Glomerular endothelial cell (primary cell): ENCODE data around the gene HAL. TPM values are rescaled to one million over a fixed set of nuclear protein-coding genes. Genes with fewer than 3 reads are reported as not detected.
"Not testable (repeated sequence)": the region's sequence is repeated elsewhere in the genome, so short reads cannot be mapped to it uniquely, and the experiment has no call there.

Experiments
- DNase-seq: peaks from one replicate; pipeline ENCODE4 v3.0.0-alpha.2; 2011; ENCODE audit warnings: low read depth, low spot score; ENCODE audit errors: extremely low read depth
- total RNA-seq: library from RNA; depleted of rRNA; stranded (reverse); fragments of >200 nt; gene quantifications from 2 replicates; pipeline ENCODE4 v1.2.3, GENCODE V29; 2015

Gene HAL
- total RNA-seq, 1 donor from 2014 or later: 0.06 TPM

DNA sequence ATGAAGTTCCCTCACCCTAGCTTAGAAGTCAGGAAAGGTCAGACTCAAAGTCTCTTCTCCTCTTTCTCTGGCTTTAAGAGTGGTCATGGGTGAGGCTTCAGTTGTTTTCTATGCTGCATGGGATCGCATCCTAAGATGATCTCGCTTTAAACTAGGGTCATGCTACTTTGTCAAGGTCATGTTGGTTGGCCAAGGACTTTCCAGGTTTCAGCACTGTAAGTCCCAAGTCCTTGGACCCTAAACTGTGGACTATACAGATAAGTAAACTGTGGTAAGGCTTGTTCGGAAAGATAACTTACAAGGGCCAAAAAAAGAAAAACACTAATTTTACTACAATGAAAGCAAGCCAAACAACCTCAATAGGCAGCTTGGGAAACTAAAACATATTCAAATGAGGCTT, 17.4 kb downstream of the HAL start:
- DNase-seq: no peak

DNA sequence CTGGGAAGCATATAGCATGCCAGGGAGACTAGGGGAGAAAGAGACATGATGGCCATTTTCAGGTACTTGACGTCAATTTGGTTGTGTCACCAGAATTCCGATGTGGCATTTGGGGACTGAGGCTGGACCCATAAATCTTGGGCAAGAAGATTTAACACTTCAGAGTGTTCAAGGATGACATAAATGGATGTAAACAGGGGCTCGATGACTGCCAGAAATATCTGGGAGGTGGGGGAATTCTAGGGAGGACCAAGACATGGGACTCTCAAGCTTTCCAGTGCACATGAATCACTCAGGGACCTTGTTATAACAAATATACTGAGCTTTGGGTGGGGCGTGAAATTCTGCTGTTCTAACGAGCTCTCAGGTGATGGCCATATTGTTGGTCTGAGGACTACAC, 17.8 kb downstream of the HAL start:
- no peak for DNase-seq

DNA sequence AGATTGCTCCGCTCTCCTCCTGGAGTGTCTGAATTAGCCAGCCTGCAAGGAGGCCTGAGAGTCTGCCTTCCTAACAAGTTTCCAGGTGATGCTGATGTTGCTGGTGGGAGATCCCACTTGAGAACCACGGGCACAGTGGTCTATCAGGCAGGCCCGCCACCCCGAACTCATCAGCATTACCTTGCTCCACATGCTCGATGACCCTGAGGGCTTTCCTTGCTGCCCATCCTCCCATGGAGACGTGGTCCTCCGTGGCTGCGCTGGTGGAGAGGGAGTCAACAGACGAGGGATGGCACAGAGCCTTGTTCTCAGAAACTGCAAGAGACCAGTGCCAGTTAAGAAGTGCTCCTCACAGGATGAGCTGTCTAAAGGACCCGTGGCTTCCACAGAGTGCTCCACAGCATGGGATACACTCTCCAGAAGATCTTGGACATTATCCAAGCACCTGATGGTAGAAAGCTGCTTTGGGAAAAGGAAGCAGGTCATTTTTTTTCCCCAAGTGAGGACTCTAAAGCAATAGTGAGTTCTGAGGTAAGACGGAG, 18.3 kb downstream of the HAL start:
- DNase-seq: no peak

- DNase-seq: no peak
These were observed 19.7 kb downstream of the HAL start for GRCh38 chr12:95976416-95976832.

GRCh38 chr12:95975491-95975890, 20.7 kb downstream of the HAL start:
- DNase-seq: no peak

DNA sequence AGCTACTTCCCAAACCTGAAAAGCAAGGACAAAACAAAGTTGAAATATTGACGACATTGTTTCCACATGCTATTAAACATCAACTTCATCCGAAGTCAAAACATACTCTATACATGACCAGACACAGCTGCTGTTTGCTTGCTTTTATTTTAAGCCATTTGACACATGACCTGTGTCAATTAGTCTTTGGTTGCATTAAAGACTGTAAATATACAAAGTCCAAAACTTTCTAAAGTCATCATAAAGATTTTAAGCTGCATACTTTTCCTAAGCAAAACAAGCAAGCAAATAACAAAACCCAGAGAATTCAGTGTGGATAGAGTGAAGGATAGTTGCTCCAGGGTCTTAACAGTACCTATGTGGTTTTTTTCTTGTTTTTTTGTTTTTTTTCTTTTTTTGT, 21.8 kb downstream of the HAL start:
- DNase-seq: no peak

GRCh38 chr12:95972832-95973456, 23.2 kb downstream of the HAL start:
- no peak for DNase-seq

GRCh38 chr12:95970905-95971304, 25.2 kb downstream of the HAL start:
- DNase-seq: no peak

DNA sequence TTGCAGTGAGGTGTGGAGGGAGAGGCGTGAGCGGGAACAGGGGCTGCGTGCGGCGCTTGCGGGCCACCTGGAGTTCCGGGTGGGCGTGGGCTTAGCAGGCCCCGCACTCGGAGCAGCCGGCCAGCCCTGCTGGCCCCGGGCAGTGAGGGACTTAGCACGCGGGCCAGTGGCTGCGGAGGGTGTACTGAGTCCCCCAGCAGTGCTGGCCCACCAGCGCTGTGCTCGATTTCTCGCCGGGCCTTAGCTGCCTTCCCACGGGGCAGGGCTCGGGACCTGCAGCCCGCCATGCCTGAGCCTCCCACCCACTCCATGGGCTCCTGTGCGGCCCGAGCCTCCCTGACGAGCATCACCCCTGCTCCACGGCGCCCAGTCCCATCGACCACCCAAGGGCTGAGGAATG, 27.0 kb downstream of the HAL start:
- not testable (repeated sequence) for DNase-seq

- no peak for DNase-seq
These were observed 28.8 kb downstream of the HAL start for GRCh38 chr12:95967301-95967700.

DNA sequence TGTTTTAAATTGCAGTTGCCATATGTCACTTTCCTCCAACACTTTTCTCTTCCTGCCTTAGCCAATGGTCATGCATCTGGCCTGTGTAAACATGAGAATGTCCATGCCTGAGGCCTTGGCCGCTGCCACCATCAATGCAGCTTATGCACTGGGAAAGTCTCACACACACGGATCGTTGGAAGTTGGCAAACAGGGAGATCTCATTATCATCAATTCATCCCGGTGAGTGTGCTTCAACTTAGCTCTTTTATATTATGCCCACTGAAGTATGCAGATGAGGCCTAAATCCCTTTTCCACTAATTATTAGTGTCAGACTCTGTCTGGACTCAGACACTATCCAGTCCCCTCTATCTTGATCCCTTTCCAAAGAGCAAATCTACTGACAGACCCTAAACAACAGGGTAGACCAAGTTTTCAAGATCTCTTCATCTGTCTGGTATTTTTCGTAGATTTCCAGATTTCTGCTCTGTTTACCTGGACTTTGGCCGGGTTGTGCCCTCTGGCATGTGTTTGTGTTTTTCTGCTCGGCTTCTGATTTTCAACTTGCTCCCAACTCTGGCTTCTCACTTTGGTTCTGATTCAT, 29.8 kb downstream of the HAL start:
- DNase-seq: no peak

- no peak for DNase-seq
These were observed 33.0 kb downstream of the HAL start for GRCh38 chr12:95963096-95963495.

DNA sequence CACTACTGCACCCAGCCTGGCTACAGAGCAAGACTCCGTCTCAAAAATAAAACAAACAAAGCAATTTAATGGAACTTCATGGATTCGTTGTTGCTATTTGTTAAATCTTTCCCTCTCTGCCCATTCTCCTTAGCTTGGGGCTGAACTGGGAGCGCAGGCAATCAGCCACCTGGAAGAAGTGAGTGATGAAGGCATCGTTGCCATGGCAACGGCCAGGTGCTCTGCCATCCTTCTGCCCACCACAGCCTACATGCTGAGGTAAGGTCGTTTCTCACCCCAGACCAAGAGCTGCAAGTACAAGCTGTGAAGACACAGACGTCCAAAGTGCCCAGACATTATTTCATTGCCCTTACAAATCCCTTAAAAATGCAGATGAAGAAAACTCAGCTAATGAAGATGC, 33.9 kb downstream of the HAL start:
- no peak for DNase-seq

- DNase-seq: no peak
These were observed 35.9 kb downstream of the HAL start for GRCh38 chr12:95960241-95960640.

GRCh38 chr12:95959107-95959506, 37.0 kb downstream of the HAL start:
- no peak for DNase-seq

DNA sequence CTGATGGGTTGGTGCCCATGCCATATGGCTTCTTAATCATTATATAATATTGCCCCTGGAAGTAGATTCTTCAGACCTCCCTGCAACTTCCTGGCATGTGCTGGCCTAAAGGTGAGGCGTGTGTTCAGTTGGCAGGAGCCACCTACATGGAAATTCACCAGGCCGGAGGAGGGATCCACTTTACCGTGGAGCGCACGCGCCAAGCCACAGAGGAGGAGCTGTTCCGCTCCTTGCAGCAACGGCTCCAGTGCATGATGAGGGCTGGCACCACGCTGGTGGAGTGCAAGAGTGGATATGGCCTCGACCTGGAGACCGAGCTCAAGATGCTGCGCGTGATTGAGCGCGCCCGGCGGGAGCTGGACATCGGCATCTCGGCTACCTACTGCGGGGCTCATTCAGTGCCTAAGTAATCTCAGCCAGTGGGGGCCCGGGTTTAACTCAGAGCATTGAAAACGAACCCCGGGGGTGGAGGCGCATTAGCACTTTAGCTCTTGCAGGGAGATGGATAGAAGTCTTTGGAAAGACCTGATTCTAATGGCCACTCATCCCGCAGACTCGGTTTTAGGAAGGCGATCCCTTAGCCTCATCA, 39.5 kb downstream of the HAL start:
- no peak for DNase-seq

GRCh38 chr12:95955549-95956159, 40.5 kb downstream of the HAL start:
- DNase-seq: no peak

DNA sequence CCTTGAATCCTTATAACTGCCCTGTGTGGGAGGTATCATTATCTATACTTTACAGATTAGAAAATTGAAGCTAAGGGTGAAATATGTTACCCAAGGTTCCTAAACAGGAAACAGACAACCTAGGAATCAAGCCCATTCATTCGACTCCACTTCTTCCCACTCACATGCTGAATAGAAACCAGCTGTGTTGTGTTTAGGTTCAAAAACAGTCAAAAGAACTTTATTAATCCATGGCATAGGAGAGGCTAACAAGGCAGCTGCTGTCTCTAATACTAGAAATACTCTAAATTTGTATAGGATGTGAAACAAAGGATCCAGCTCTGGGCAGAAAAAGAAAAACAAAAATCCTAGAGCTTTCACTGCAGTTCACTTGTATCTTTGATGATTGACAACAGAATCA, 43.1 kb downstream of the HAL start:
- DNase-seq: no peak

DNA sequence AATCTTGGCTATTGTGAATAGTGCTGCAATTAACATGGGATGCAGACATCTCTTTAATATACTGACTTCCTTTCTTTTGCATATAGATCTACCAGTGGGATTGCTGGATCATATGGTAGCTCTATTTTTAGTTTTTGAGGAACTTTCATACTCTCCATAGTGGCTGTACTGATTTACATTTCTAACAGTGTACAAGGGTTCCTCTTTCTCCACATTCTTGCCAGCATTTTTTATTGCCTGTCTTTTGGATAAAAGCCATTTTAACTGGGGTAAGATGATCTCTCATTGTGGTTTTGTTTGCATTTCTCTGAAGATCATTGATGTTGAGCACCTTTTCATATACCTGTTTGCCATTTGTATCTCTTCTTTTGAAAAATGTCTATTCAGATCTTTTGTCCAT, 44.6 kb downstream of the HAL start:
- DNase-seq: no peak

GRCh38 chr12:95949477-95950206, 46.5 kb downstream of the HAL start:
- DNase-seq: no peak

DNA sequence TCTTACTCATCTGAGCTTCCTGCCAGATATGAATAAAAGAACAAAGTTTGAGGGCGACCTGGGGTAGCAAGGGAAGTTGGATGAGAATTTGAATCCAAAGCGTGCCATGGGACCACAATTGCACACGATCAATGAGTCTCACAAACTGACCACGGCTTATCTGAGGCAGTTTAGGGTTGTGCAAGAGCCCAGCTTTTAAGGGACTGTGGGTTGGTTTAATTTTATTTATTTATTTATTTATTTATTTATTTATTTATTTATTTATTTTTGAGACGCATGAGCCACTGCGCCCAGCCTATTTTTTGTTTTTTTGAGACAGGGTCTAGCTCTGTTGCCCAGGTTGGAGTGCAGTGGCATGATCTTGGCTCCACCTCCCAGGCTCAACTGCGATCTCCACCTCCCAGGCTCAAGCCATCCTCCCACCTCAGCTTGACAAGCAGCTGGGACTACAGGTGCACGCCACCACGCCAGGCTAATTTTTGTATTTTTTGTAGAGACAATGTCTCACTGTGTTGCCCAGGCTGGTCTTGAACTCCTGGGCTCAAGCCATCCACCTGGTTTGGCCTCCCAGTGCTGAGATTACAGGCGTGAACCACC, 51.9 kb downstream of the HAL start:
- DNase-seq: no peak
